Astrocyte (in vitro differentiated cells and primary cell): Measurements from ENCODE around the gene DUSP5.

Source experiments
- CTCF ChIP-seq: IDR thresholded peaks from 2 replicates; pipeline ENCODE4 v1.5.1; 2011; ENCODE audit warnings: low read depth, mild to moderate bottlenecking, inconsistent platforms, low read length, moderate library complexity; ENCODE audit not compliant: insufficient read depth
- EZH2 ChIP-seq: IDR thresholded peaks from 2 replicates; pipeline ENCODE4 v1.6.1; 2012; ENCODE audit warnings: mild to moderate bottlenecking, low read length, inconsistent platforms; ENCODE audit not compliant: insufficient read depth

- TF ChIP-seq CTCF = no peak
- no peak for TF ChIP-seq EZH2
These were observed 41.1 kb upstream of the DUSP5 start for GRCh38 chr10:110456523-110457091.
